Measurements from ENCODE around the gene TMEM204. TPM values are rescaled to one million over a fixed set of nuclear protein-coding genes. Genes with fewer than 3 reads are reported as not detected.

Gene TMEM204
- polyA plus RNA-seq, 3 donors, result 0.09 to 1.5 (median 1.3) TPM

- no peak overlapping the region for H2AFZ ChIP-seq (ENCODE audit: insufficient read depth, low read depth, low read length, poor library complexity, severe bottlenecking)
- no peaks in the 10 kb centered on the region for H3K79me2 ChIP-seq (ENCODE audit: insufficient read depth, low read length)
- WGBS (ENCODE audit: insufficient coverage), result 88% methylated on average over 11 of the region's 15 CpGs
- no peak overlapping the region for H3K9ac ChIP-seq (ENCODE audit: insufficient read depth, low read length, poor library complexity, severe bottlenecking)
- no peak overlapping the region for H3K4me2 ChIP-seq (replicated peaks; ENCODE audit: extremely low read depth, low read length, poor library complexity, severe bottlenecking)
- Mint-ChIP-seq H3K27me3 (ENCODE audit: low read depth in 3 of 3) (peaks cover 0 to 1% (median 1%) of the 10 kb centered on the region in 3 donors), H3K27ac (no peak overlapping the region), H3K36me3 (peaks cover 0 to 23% of the 10 kb centered on the region in 2 donors), H3K9me3 (peaks cover 0 to 2% (median 0%) of the 10 kb centered on the region in 7 donors), H3K4me1 (no peaks in the 10 kb centered on the region), H3K4me3 (no peak overlapping the region)
- TF ChIP-seq CTCF (IDR thresholded peaks at IDR 0.05), result no peak
- H3K9me3 ChIP-seq (replicated peaks in 1 of 2; ENCODE audit: control insufficient read depth in 1 of 2, insufficient read depth in 1 of 2, low read length in 2 of 2), result no peaks in the 10 kb centered on the region
- no peak for DNase-seq
- H3K36me3 ChIP-seq (replicated peaks in 1 of 2; ENCODE audit: control insufficient read depth in 1 of 2, insufficient read depth in 2 of 2, low read length in 2 of 2), result no peaks in the 10 kb centered on the region
- H4K20me1 ChIP-seq (ENCODE audit: insufficient read depth, low read length), result no peaks in the 10 kb centered on the region
- intact Hi-C loops (cut with micrococcal nuclease), result no loop called here
- no peaks in the 10 kb centered on the region for H3K4me1 ChIP-seq (ENCODE audit: control insufficient read depth in 1 of 2, insufficient read depth in 2 of 2, low read length in 2 of 2)
- H3K27me3 ChIP-seq (ENCODE audit: control insufficient read depth in 2 of 2, insufficient read depth in 2 of 2, low read length in 2 of 2), result no peaks in the 10 kb centered on the region
- H3K4me3 ChIP-seq (replicated peaks in 1 of 3; ENCODE audit: low read depth in 2 of 3, low read length in 3 of 3), result no peak overlapping the region
- H3K27ac ChIP-seq (ENCODE audit: low read depth in 1 of 2, low read length in 2 of 2), result no peak overlapping the region
These were observed 18.7 kb downstream of the TMEM204 start for GRCh38 chr16:1552129-1552528.

DNA sequence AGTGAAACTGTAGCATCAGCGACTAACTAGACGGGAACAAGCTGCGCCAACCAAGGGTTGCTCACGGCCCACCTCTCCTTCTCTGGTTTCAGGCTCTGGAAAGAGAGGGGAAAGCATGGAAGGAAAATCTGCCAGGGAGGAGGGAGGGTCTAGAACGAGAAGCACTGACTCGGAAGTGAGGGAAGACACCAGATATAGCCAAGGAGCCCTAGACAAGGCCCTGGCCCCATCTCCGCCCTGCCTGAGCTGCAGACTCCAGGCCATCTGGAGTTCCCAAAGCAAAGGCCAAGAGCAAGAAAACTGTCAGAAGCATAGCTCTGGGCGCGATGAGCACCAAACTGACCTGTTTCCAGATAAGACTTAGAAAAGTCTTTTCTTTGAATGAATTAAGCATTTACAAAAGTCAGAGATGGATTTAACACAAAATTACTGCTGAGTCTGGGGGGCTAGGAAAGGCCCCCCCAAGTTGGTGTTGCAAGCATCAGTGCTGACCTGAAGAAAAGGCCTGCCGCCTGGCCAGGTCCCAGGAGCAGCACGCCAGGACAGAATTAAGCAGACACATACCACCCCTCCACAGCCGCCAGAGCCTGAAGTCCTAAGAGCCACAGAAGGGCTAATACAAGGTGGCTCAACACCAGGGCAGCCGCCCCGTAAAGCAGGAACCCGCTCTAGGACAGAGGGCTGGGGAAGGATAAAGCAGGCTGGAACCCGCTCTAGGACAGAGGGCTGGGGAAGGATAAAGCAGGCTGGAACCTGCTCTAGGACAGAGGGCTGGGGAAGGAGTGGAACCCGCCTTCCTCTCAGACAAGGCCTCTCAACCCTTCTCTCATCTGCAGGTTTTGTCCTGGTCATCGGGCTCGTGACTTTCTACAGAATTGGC is 20.7 kb downstream of the TMEM204 start:
- H3K36me3 ChIP-seq (replicated peaks in 1 of 2; ENCODE audit: control insufficient read depth in 1 of 2, insufficient read depth in 2 of 2, low read length in 2 of 2), result peaks cover 0 to 4% of the 10 kb centered on the region in 2 donors
- peaks cover 0 to 24% of the 10 kb centered on the region in 2 donors for H3K36me3 Mint-ChIP-seq

More for the DNA sequence above, 20.7 kb downstream of the TMEM204 start:
- no peaks in the 10 kb centered on the region for H4K20me1 ChIP-seq (ENCODE audit: insufficient read depth, low read length)
- no peaks in the 10 kb centered on the region for H3K9me3 ChIP-seq (replicated peaks in 1 of 2; ENCODE audit: control insufficient read depth in 1 of 2, insufficient read depth in 1 of 2, low read length in 2 of 2)
- TF ChIP-seq CTCF (IDR thresholded peaks at IDR 0.05), result no peak
- no peak overlapping the region for H3K4me2 ChIP-seq (replicated peaks; ENCODE audit: extremely low read depth, low read length, poor library complexity, severe bottlenecking)
- intact Hi-C loops (cut with micrococcal nuclease), result no loop called here
- H3K4me3 Mint-ChIP-seq, result no peak overlapping the region
- H3K27ac Mint-ChIP-seq, result peak overlapping the region in 1 of 7 donors; percentile 43
- no peaks in the 10 kb centered on the region for H3K4me1 ChIP-seq (ENCODE audit: control insufficient read depth in 1 of 2, insufficient read depth in 2 of 2, low read length in 2 of 2)
- H3K79me2 ChIP-seq (ENCODE audit: insufficient read depth, low read length), result no peaks in the 10 kb centered on the region
- no peaks in the 10 kb centered on the region for H3K27me3 ChIP-seq (ENCODE audit: control insufficient read depth in 2 of 2, insufficient read depth in 2 of 2, low read length in 2 of 2)
- no peak overlapping the region for H3K9ac ChIP-seq (ENCODE audit: insufficient read depth, low read length, poor library complexity, severe bottlenecking)
- no peak overlapping the region for H3K4me3 ChIP-seq (replicated peaks in 1 of 3; ENCODE audit: low read depth in 2 of 3, low read length in 3 of 3)
- no peak for DNase-seq
- no peaks in the 10 kb centered on the region for H3K4me1 Mint-ChIP-seq
- WGBS (ENCODE audit: insufficient coverage), result 97% methylated on average over 11 of the region's 19 CpGs
- peaks cover 0 to 2% (median 0%) of the 10 kb centered on the region in 7 donors for H3K9me3 Mint-ChIP-seq
- peaks cover 0 to 1% (median 1%) of the 10 kb centered on the region in 3 donors for H3K27me3 Mint-ChIP-seq (ENCODE audit: low read depth in 3 of 3)
- H3K27ac ChIP-seq (ENCODE audit: low read depth in 1 of 2, low read length in 2 of 2), result no peak overlapping the region
- no peak overlapping the region for H2AFZ ChIP-seq (ENCODE audit: insufficient read depth, low read depth, low read length, poor library complexity, severe bottlenecking)

Measured in CD14-positive monocyte (primary cell).